ENCODE results near the gene FLNC. TPM values are rescaled to one million over a fixed set of nuclear protein-coding genes. Genes with fewer than 3 reads are reported as not detected.

FLNC gene
- total and polyA plus RNA-seq, 2 of the 13 experiments (the other 11 are each of a cell fraction or from before 2014, with no cell fraction given) = 0.02 TPM; not detected in 1

- no peak for TF ChIP-seq IRF1 (CRISPR knock-in tag; IDR thresholded peaks at IDR 0.05; ENCODE audit: low read depth)
- TF ChIP-seq REST (IDR thresholded peaks at IDR 0.05; ENCODE audit: borderline replicate concordance in 1 of 2, low read depth in 1 of 2, low read length in 2 of 2) = no peak
- no peak for TF ChIP-seq SKIL (CRISPR knock-in tag; IDR thresholded peaks at IDR 0.05; ENCODE audit: borderline replicate concordance)
- no peak for TF ChIP-seq PLRG1 (conservative IDR thresholded peaks at IDR 0.05)
- TF ChIP-seq GZF1 (CRISPR knock-in tag; IDR thresholded peaks at IDR 0.05) = no peak
- no peak for TF ChIP-seq CCAR2 (optimal IDR thresholded peaks at IDR 0.05; ENCODE audit: low read depth, low read length)
- TF ChIP-seq KDM5B (CRISPR knock-in tag; IDR thresholded peaks at IDR 0.05; ENCODE audit: borderline replicate concordance) = no peak
- TF ChIP-seq ZNF598 (CRISPR knock-in tag; IDR thresholded peaks at IDR 0.05; ENCODE audit: borderline replicate concordance) = no peak
- no peak for TF ChIP-seq ZNF30 (CRISPR knock-in tag; IDR thresholded peaks at IDR 0.05)
- no peak for TF ChIP-seq FIP1L1 (IDR thresholded peaks at IDR 0.05; ENCODE audit: borderline replicate concordance, insufficient read depth, low read depth, low read length)
- TF ChIP-seq ZNF652 (CRISPR knock-in tag; IDR thresholded peaks at IDR 0.05; ENCODE audit: borderline replicate concordance, low read depth) = no peak
- 0 out of 2 replicates have a peak, but pooled peaks have one; percentile 53 for TF ChIP-seq PCBP1 (IDR thresholded peaks at IDR 0.05; ENCODE audit: borderline replicate concordance, low read depth, low read length)
- TF ChIP-seq ZNF670 (CRISPR knock-in tag; IDR thresholded peaks at IDR 0.05; ENCODE audit: borderline replicate concordance) = no peak
- TF ChIP-seq IRF9 (CRISPR knock-in tag; IDR thresholded peaks at IDR 0.05; ENCODE audit: borderline replicate concordance) = peak; percentile 58; the same call in 1 of the 2 replicates
- TF ChIP-seq USF2 (IDR thresholded peaks at IDR 0.05; ENCODE audit: low read depth, low read length) = no peak
- no peak for TF ChIP-seq USF2 (CRISPR knock-in tag; IDR thresholded peaks at IDR 0.05; ENCODE audit: borderline replicate concordance)
- no peak for TF ChIP-seq FOXJ3 (CRISPR knock-in tag; IDR thresholded peaks at IDR 0.05; ENCODE audit: borderline replicate concordance)
Measured at GRCh38 chr7:128862571-128863432, 32.6 kb downstream of the FLNC start, which contains the start of gene ATP6V1F (continued).
